Small intestine (tissue), 7 donors: ENCODE data around the gene LMF1. TPM values are rescaled to one million over a fixed set of nuclear protein-coding genes. Genes with fewer than 3 reads are reported as not detected.

Experiments used
- DNase-seq, 2 donors: peaks; one replicate each; pipeline versions ENCODE4 v3.0.0 to v3.0.0-alpha.2; 2013
- FAIRE-seq: peaks from 2 replicates; lab custom pipeline; 2012; peaks lifted over from hg19 to GRCh38; lab: Jason Lieb, UNC
- H3K27ac ChIP-seq, 3 donors: one replicate each; pipeline ENCODE4 v1.5.1; 2013; ENCODE audit warnings: low read length in 2 of 3, mild to moderate bottlenecking in 2 of 3, control low read depth in 1 of 3, inconsistent platforms in 1 of 3, low read depth in 1 of 3, moderate library complexity in 1 of 3
- H3K27me3 ChIP-seq, 3 donors: one replicate each; pipeline ENCODE4 v1.6.1; 2013; ENCODE audit warnings: low read length in 3 of 3, inconsistent platforms in 1 of 3; ENCODE audit not compliant: control insufficient read depth in 3 of 3, insufficient read depth in 3 of 3
- H3K36me3 ChIP-seq, 3 donors: one replicate each; pipeline ENCODE4 v1.6.1; 2013; ENCODE audit warnings: low read length in 3 of 3, inconsistent platforms in 1 of 3, low read depth in 1 of 3, mild to moderate bottlenecking in 1 of 3, moderate library complexity in 1 of 3; ENCODE audit not compliant: control insufficient read depth in 3 of 3, insufficient read depth in 2 of 3
- H3K4me1 ChIP-seq, 3 donors: one replicate each; pipeline ENCODE4 v1.6.1; 2013; ENCODE audit warnings: low read length in 2 of 3, inconsistent platforms in 1 of 3, low read depth in 1 of 3, mild to moderate bottlenecking in 1 of 3, moderate library complexity in 1 of 3; ENCODE audit not compliant: control insufficient read depth in 3 of 3, insufficient read depth in 2 of 3
- H3K4me3 ChIP-seq, 3 donors: one replicate each; pipeline ENCODE4 v1.5.1; 2013; ENCODE audit warnings: low read length in 3 of 3, control low read depth in 1 of 3, inconsistent platforms in 1 of 3, low read depth in 1 of 3, mild to moderate bottlenecking in 1 of 3, moderate library complexity in 1 of 3
- H3K9me3 ChIP-seq, 2 donors: one replicate each; pipeline ENCODE4 v1.6.1; 2013; ENCODE audit warnings: low read depth in 1 of 2, low read length in 1 of 2; ENCODE audit not compliant: control insufficient read depth in 2 of 2, insufficient read depth in 1 of 2
- WGBS, 3 donors: extraction: QIAGEN DNeasy Blood & Tissue Kit; methylation state at CpG; one replicate each; pipeline ENCODE4 v1.1.7; 2013; 5-methylcytosine and 5-hydroxymethylcytosine counted together
- polyA plus RNA-seq, 4 donors: library from polyadenylated mRNA; stranded (reverse) in 3 of 4; unstranded in 1 of 4; fragments of 200-250 nt in 3 of 4; fragments of 120-200 nt in 1 of 4; gene quantifications; one replicate each; pipeline versions ENCODE4 v1.2.1 to v1.2.3, GENCODE V29; 2013
- donor health status: healthy with polysubstance abuse.
- donor health status: control.
- donor health status: control.
- donor health status: Bipolar disorder and iron deficiency.
- donor health status: healthy.

LMF1 gene
- polyA plus RNA-seq, 4 donors: 8.2 to 18.0 (median 9.2) TPM

- FAIRE-seq (no peak), DNase-seq (no peak)
- Histone ChIP-seq H3K4me3 (no peak overlapping the region), H3K27me3 (peaks cover 10 to 47% (median 22%) of the 10 kb centered on the region in 3 donors), H3K4me1 (no peaks in the 10 kb centered on the region), H3K9me3 (no peaks in the 10 kb centered on the region), H3K27ac (no peak overlapping the region), H3K36me3 (no peaks in the 10 kb centered on the region)
- WGBS, 3 donors: 76 to 85% (median 77%) methylated on average over 14 of the region's 14 CpGs
These were observed 8.4 kb upstream of the LMF1 start for GRCh38 chr16:979147-979546.

- Histone ChIP-seq H3K9me3 (no peaks in the 10 kb centered on the region), H3K4me1 (no peaks in the 10 kb centered on the region), H3K36me3 (no peaks in the 10 kb centered on the region), H3K4me3 (no peak overlapping the region), H3K27me3 (peaks cover 10 to 39% (median 22%) of the 10 kb centered on the region in 3 donors), H3K27ac (no peak overlapping the region)
- no peak for DNase-seq
- FAIRE-seq: no peak
- WGBS, 3 donors: 40 to 71% (median 54%) methylated on average over 9 of the region's 9 CpGs
These were observed 7.6 kb upstream of the LMF1 start for GRCh38 chr16:978403-978802.

GRCh38 chr16:977896-978295 lies 7.1 kb upstream of the LMF1 start:
- DNase-seq (no peak), FAIRE-seq (no peak)
- H3K4me1 ChIP-seq: no peaks in the 10 kb centered on the region
- H3K4me3 ChIP-seq: no peak overlapping the region
- no peak overlapping the region for H3K27ac ChIP-seq
- H3K36me3 ChIP-seq: no peaks in the 10 kb centered on the region
- 61 to 81% (median 73%) methylated on average over 8 of the region's 8 CpGs for WGBS, 3 donors
- peaks cover 8 to 34% (median 20%) of the 10 kb centered on the region in 3 donors for H3K27me3 ChIP-seq
- H3K9me3 ChIP-seq: no peaks in the 10 kb centered on the region

- H3K4me3 ChIP-seq: no peak overlapping the region
- H3K27me3 ChIP-seq: peaks cover 6 to 27% (median 13%) of the 10 kb centered on the region in 3 donors
- H3K4me1 ChIP-seq: no peaks in the 10 kb centered on the region
- H3K27ac ChIP-seq: no peak overlapping the region
- WGBS, 3 donors: 42 to 67% (median 61%) methylated on average over 25 to 27 of the region's 28 CpGs
- FAIRE-seq: no peak
- no peak for DNase-seq
- no peaks in the 10 kb centered on the region for H3K9me3 ChIP-seq
- no peaks in the 10 kb centered on the region for H3K36me3 ChIP-seq
These were observed 6.4 kb upstream of the LMF1 start for GRCh38 chr16:977081-977701.

GRCh38 chr16:976389-976931 lies 5.7 kb upstream of the LMF1 start:
- peaks cover 0 to 2% of the 10 kb centered on the region in 2 donors for H3K9me3 ChIP-seq
- no peaks in the 10 kb centered on the region for H3K36me3 ChIP-seq
- 63 to 79% (median 72%) methylated on average over 24 of the region's 24 CpGs for WGBS, 3 donors
- peaks cover 3 to 27% (median 12%) of the 10 kb centered on the region in 3 donors for H3K27me3 ChIP-seq
- no peak for FAIRE-seq
- DNase-seq: no peak
- H3K27ac ChIP-seq: no peak overlapping the region
- H3K4me1 ChIP-seq: no peaks in the 10 kb centered on the region
- no peak overlapping the region for H3K4me3 ChIP-seq

- peaks cover 0 to 4% (median 0%) of the 10 kb centered on the region in 3 donors for H3K4me1 ChIP-seq
- DNase-seq (no peak), FAIRE-seq (no peak)
- peaks cover 3 to 27% (median 12%) of the 10 kb centered on the region in 3 donors for H3K27me3 ChIP-seq
- no peak overlapping the region for H3K27ac ChIP-seq
- 87 to 92% (median 90%) methylated on average over 12 of the region's 12 CpGs for WGBS, 3 donors
- peaks cover 0 to 4% of the 10 kb centered on the region in 2 donors for H3K9me3 ChIP-seq
- H3K4me3 ChIP-seq: no peak overlapping the region
- H3K36me3 ChIP-seq: no peaks in the 10 kb centered on the region
These were observed 4.5 kb upstream of the LMF1 start for GRCh38 chr16:975291-975690.

GRCh38 chr16:974611-975261 lies 4.0 kb upstream of the LMF1 start:
- Histone ChIP-seq H3K9me3 (peaks cover 0 to 4% of the 10 kb centered on the region in 2 donors), H3K27me3 (peaks cover 3 to 21% (median 8%) of the 10 kb centered on the region in 3 donors), H3K4me1 (peaks cover 0 to 4% (median 1%) of the 10 kb centered on the region in 3 donors), H3K36me3 (no peaks in the 10 kb centered on the region), H3K4me3 (no peak overlapping the region), H3K27ac (no peak overlapping the region)
- WGBS, 3 donors: 42 to 74% (median 44%) methylated on average over 16 to 26 of the region's 26 CpGs
- FAIRE-seq (no peak), DNase-seq (no peak)

- peaks cover 0 to 3% (median 0%) of the 10 kb centered on the region in 3 donors for H3K36me3 ChIP-seq
- peaks cover 0 to 16% (median 4%) of the 10 kb centered on the region in 3 donors for H3K27me3 ChIP-seq
- FAIRE-seq (no peak), DNase-seq (no peak)
- H3K4me1 ChIP-seq: peaks cover 0 to 7% (median 3%) of the 10 kb centered on the region in 3 donors
- H3K27ac ChIP-seq: no peak overlapping the region
- no peak overlapping the region for H3K4me3 ChIP-seq
- peaks cover 0 to 4% of the 10 kb centered on the region in 2 donors for H3K9me3 ChIP-seq
- 56 to 74% (median 70%) methylated on average over 17 to 21 of the region's 21 CpGs for WGBS, 3 donors
These were observed 3.3 kb upstream of the LMF1 start for GRCh38 chr16:974001-974601.
